Middle frontal gyrus (tissue), 1 donor: ENCODE results near the gene UTS2B.

Experiments
- DNase-seq: peaks from one replicate; pipeline ENCODE4 v3.0.0-alpha.2; 2015; ENCODE audit warnings: low spot score; ENCODE audit errors: extremely low spot score

Gene UTS2B

GRCh38 chr3:191353022-191353777 lies 22.9 kb upstream of the UTS2B start:
- no peak for DNase-seq

- no peak for DNase-seq
Measured at GRCh38 chr3:191352014-191352413, 21.7 kb upstream of the UTS2B start.

DNA sequence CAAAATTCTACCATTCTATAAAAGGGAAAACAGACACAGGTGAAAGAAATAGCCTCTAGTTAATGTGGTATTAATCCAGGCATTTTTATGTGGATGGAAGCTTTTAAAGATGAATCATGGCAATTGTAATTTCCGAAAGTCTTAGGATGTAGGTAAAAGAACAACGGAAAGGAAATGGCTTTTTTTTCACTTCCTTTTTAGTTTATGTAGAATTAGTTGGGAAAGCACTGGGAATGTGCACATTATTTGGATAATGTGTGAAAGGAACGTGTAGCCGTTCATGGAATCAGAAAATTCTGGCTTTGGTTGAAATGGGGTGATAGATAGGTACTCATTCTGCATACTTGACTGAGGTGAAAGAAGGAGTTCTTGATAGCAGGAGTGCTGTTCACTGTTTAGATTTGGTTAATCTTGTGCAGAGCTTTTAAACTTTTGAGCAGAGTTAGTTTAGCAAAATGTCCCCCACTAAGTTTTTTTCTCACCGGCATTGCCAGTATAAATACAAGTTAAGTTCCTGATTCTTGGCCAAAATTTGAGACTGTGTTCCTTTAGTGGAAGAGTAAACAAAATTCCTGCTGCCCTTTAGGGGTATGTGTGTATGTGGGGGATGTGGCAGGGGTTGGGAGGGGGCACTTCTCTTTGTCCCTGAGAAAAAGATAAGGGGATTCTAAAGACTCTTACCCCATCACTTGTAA lies 20.2 kb upstream of the UTS2B start:
- DNase-seq = no peak

DNA sequence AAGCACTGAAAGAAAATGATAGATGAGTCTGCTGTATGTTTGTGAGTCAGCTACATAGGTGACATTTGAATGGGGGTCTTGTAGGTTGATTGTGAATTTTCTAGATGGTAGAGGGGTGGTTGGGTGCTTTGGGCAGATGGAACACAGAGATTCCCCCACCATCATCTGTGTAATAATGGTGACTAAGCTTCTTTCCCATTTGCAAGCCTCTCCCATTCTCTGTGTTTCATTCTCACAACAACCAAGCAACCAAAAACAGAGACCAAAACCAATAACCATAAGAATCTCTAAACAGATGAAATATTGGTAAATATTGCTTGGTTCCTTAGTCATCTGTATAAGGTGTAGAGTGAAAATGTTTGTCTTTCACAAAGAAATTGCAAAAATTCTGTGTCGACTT lies 17.8 kb upstream of the UTS2B start:
- DNase-seq = no peak

DNA sequence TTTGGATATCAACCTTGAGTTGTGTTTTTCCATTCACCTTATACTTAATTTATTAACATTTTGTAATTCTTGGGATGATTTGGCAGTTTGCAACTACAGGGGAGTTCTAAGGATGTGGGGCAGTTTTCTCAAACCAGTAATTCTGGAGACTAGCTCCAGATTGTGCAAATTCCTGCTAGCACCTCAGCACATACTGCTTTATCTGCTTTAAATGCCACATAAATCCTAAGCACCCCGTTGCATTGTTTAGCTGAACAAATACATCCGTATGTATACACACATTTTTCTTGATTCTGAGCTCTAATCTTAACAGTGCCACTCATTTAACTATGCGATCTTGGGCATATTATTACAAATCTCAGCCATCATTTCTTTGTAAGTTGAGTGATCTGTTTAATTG lies 16.9 kb upstream of the UTS2B start:
- no peak for DNase-seq

DNA sequence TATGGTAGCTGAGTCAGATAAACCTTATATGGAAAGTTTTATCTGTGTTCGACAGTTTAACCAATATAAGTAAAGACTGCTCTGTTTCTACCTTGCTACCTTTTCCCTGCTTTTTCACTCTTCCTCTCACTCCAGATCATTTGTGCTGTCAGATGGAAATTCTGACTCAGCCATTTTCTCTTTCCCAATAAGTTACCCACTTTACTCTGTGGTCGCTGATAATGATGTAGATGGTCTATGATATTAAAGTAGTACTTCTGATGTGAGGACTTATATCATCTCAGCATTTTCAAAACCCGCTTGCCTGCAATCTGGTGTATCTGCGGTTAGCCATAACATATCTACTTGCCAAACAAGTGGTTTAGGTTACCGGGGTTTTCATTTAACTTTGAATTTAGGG lies 15.0 kb upstream of the UTS2B start:
- DNase-seq = no peak

DNA sequence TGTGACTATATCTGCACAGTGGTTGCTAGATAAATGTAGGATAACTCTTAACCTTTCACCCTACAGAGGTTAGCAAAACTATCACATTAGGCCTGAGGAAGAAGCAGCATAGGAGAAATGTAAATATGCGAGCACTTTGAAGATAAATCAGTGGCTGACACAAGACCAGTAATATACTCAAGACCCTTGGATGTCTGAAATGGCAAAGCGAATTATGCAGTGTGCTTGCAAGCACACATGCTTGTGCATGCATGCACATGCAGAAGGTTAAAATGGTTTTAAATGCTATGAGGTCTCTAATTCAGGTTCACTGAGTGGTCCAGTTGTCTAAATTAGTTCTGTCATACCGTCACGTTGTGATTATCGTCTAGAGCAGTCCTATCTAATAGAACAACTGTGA lies 13.6 kb upstream of the UTS2B start:
- DNase-seq = no peak

GRCh38 chr3:191343115-191343514 lies 12.8 kb upstream of the UTS2B start:
- no peak for DNase-seq

DNA sequence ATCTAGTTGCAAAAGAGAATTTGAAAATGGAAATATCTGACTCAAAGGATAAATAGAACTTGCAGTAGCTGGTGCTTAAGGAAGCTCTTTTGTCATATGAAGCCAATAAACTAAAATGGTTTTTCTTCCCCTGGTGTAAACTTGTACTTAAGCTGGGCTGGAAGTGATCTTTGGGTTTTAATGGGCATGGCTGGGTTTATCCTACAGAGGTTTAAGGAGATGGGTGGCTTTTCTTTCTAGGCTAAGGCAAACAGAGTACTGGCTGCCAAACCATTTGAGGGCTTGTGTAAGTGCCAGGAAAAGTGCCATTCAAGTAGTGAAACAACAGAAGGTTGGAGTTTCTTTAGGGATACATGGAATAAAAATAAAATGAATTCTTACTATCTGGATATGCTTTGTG lies 12.1 kb upstream of the UTS2B start:
- no peak for DNase-seq

- DNase-seq = no peak
Measured at GRCh38 chr3:191342006-191342405, 11.7 kb upstream of the UTS2B start.

DNA sequence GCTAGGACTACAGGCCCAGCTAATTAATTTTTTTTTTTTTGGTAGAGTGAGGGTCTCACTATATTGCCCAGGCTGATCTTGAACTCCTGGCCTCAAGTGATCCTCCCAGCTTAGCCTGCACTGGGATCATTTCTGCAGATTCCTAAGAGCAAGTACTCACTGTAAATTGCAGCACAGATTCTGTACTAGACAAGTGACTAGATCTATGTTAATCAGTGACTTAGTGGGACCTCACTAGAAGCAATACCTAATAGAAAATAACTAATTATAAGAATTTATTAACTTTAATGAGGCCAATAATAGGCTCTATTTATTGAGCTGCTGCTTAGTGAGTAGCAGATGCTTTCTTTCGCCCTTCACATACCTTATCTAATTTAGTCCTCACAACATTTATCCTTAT lies 10.6 kb upstream of the UTS2B start:
- no peak for DNase-seq

GRCh38 chr3:191340351-191340750 lies 10.0 kb upstream of the UTS2B start:
- no peak for DNase-seq

DNA sequence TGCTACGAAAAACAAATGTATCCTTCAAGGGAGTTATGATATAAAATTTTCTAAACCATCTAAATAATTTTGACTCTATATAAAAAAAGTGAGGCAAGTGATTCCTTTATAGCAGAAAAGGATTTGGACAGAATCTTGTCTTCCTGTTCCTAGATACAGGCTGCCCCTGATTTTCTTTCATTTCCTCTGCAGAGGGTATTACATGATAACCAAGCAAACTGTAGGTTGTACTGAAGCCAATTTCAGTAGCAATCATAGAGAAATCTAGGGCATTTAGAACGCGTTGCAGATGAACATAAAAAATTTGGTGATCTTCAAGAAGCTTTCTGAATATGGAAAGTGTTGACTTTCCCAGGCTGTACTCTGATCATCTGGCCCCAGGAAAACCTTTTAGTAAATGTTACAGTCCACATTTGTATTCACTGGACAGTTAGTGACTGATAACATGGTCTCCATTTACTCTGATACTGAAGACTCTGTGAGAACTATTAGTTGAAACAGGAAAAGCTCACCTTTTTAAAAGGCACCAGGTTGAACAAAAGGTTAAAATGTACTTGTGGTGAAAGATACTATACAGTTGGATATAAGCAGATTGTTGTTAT lies 9.1 kb upstream of the UTS2B start:
- no peak for DNase-seq

- DNase-seq = no peak
Measured at GRCh38 chr3:191338177-191338488, 7.8 kb upstream of the UTS2B start.

DNA sequence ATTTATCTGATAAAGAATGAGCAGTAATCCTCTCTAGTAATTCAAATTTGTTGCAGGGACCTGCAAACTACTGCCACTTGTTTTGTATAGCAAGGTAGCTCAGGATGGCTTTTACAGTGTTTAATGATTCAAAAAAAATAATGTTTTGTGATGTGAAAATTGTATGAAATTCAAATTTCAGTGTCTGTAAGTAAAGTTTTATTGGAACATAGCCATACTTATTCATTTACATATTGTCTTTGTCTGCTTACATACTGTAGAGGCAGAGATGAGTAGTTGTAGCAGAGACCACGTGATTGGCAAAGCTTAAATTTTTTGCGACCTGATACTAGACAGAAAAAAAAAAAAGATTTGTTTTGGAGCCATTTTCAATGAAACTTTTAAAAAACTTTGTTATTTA lies 6.5 kb upstream of the UTS2B start:
- DNase-seq = no peak

DNA sequence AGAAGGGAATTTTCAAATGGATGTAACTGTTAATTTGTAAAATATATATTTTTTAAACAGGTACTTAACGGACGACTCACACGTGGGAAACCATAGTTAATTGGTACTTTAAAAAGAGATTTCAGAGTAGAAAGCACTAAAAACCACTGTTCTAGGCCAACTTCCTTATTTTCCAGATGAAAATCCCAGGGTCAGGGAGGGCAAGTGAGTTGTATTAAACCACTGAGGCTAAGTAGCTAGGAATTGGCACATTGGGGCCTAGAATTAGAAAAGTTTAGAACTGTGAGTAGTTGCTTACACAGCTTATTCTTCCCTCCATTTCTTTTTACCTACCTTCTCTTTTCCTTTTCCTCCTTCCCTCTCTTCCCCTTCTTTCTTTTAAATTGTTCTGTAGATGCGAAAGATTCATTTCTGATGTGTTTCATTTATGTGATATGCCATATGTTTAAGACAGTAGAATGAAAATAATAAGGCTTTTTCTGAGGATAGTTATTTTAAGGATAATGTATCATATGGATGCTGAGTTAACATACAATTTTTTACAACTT lies 4.1 kb upstream of the UTS2B start:
- DNase-seq = no peak

DNA sequence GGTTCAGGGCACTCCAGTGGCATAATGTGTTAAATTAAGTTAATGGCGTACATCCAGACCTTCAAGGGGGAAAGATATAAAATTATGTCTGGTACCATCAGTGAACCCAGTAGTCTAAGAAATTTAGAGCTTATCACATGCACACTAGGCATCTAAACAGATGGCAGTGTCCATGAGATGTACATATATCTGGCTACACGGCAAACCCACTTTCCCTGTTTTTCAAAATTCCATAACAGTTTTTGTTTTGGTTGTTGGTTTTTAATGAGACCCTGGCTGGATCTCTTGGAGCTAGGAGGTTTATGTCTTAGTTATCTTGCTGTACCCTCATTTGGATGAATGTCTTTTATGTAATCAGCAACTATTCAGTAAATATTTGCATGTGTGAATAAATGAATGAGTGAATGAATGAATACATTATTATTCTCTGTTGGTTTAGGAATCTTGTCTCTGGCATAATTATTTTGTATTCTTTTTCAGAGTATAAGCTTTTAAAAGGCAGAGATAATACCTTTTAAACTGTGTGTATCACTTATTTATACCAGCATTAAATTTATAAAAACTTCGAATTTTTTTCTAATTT lies 3.1 kb upstream of the UTS2B start:
- DNase-seq = no peak

GRCh38 chr3:191331388-191331787 lies 1.1 kb upstream of the UTS2B start:
- DNase-seq = no peak

DNA sequence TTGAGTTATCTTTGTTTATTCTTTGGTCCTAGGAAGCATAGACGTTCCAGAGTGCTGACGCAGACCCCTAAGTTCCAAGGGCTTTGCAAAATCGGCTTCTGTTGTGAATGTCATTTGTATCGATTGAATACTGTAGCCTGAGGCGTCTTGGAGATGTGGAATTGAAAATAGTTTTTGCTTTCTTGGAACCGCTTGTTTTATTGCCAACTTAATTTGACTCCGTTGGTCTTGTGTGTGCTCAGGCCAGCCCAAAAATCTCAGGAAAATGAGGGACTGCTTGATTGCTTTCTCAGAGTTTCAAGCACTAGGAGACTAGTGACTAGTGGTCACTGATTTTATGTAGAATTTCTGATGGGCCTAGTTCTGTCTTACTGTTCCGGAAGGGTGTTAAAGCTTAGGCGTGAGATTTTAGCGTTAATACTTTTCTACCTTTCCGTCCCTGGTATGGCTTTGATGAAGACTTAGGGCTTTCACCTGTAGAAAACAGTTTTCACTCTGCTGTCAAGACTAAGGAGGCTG lies 263 bp upstream of the UTS2B start:
- DNase-seq = no peak

DNA sequence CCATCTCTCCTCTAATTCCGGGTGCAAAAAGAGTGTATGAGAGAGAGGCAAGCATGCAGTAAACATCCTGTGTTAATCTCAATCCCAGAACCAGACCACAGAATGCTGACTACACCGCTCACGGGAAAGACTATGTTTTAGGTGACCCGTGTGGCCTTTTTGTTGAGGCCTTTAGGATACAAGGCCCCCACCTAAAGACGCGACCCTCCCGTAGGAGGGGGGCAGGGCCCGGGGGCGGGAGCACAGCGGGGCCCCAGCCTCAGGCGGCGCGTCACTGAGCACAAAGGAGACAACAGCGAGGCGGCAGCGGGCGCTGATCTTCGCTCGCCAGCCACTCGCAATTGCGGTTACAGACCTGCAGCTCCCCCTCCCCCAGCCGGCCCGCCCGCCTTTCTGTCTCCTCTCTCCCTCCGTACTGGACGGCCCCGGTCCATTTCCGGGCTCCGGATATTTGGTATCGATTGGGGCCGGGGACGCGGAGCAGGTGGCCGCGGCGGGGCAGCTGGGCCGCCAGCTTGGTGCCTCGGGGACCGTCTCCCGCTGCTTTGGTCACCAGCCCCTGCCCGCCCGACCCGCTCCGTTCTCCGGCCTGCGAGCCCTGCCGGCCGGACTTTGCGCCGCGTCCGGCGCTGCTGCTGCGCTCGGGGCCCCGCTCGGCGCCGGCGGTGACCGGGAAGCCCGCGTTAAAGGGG lies 1.2 kb downstream of the UTS2B start, which contains the start of gene CCDC50:
Gene CCDC50, plus strand, starts transcription at position 433 of the 692 bp plus-strand sequence. CDS start 281 bp downstream, outside the sequence.
- no peak for DNase-seq

DNA sequence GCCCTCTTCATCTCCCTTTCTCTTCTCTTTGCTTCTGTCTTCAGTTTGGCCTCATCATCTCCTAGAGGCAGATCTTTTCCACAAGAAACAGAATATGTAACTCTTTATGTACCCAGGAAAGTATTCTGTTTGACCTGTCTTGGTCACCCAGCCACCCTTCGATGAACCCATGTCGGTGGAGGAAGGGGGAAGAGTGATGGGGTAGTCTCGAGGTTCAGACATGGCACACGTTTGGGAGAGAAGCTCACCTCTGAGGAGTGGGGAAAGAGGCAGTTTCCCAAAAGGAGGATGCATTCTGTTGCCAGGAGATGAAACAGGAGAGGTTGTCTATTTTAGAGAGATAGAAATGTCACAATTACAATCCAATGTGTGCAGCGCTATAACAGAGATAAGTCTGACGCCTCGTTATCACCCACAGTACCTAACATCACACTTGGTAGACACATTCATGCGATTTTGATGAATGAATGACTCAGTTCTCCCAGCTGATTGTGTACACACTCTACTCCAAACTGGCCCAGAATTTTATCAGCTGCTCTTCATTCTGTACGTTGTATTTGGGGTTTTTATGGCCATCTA lies 1.9 kb downstream of the UTS2B start:
- no peak for DNase-seq
